Body of pancreas (tissue), 4 donors: Measurements from ENCODE around the gene PDIK1L.

Experiments
- CTCF ChIP-seq, 7 experiments: fragments of 450-650 bp in 4 of 7; fragments of 200-600 bp in 3 of 7; sonication (generic) in 3 of 7; IDR thresholded peaks; one replicate each; pipeline ENCODE4 v1.5.1; 2016 to 2019; ENCODE audit warnings: antibody characterized with exemption in 7 of 7
- POLR2A ChIP-seq, 3 donors: fragments of 450-650 bp; IDR thresholded peaks; one replicate each; pipeline ENCODE4 v1.6.1; 2016; ENCODE audit warnings: antibody characterized with exemption in 3 of 3, mild to moderate bottlenecking in 2 of 3

GRCh38 chr1:26166719-26167281 is 55.2 kb downstream of the PDIK1L start:
- TF ChIP-seq CTCF (IDR thresholded peaks at IDR 0.05) (no peak), POLR2A (IDR thresholded peaks at IDR 0.05) (no peak)
